AG09309 (cell line): ENCODE results near the gene RPL15.
"Not testable (repeated sequence)": the region's sequence is repeated elsewhere in the genome, so short reads cannot be mapped to it uniquely, and the experiment has no call there.

Source experiments
- DNase-seq: peaks from one replicate; pipeline ENCODE4 v3.0.0-alpha.2; 2010; ENCODE audit warnings: low read depth
- H3K4me3 ChIP-seq: 2 replicates; pipeline ENCODE4 v1.5.1; 2011; ENCODE audit warnings: mild to moderate bottlenecking, low read depth, low read length, moderate library complexity; ENCODE audit not compliant: control insufficient read depth
- CTCF ChIP-seq: IDR thresholded peaks from 2 replicates; pipeline ENCODE4 v1.5.1; 2011; ENCODE audit warnings: mild to moderate bottlenecking, low read depth, low read length, inconsistent platforms; ENCODE audit not compliant: insufficient read depth, control insufficient read depth; ENCODE audit errors: missing control alignments

Gene RPL15

GRCh38 chr3:23880703-23881339 is 36.1 kb upstream of the RPL15 start:
- DNase-seq = no peak
- H3K4me3 ChIP-seq = no peak overlapping the region
- no peak for TF ChIP-seq CTCF

- not testable (repeated sequence) for H3K4me3 ChIP-seq, DNase-seq
Measured at GRCh38 chr3:23881993-23882392, 34.9 kb upstream of the RPL15 start.

GRCh38 chr3:23882487-23882918 is 34.4 kb upstream of the RPL15 start:
- DNase-seq = no peak
- no peak overlapping the region for H3K4me3 ChIP-seq
- no peak for TF ChIP-seq CTCF

GRCh38 chr3:23884481-23884880 is 32.5 kb upstream of the RPL15 start:
- no peak overlapping the region for H3K4me3 ChIP-seq
- TF ChIP-seq CTCF = no peak
- no peak for DNase-seq

GRCh38 chr3:23885210-23885609 is 31.7 kb upstream of the RPL15 start:
- DNase-seq = no peak
- no peak for TF ChIP-seq CTCF

GRCh38 chr3:23886311-23886710 is 30.6 kb upstream of the RPL15 start:
- H3K4me3 ChIP-seq = no peak overlapping the region
- no peak for TF ChIP-seq CTCF
- DNase-seq = no peak

More at GRCh38 chr3:23885210-23885609, 31.7 kb upstream of the RPL15 start:
- H3K4me3 ChIP-seq = no peak overlapping the region

- peak; percentile 65 for TF ChIP-seq CTCF
- H3K4me3 ChIP-seq = no peak overlapping the region
- no peak for DNase-seq
Measured at GRCh38 chr3:23888617-23889228, 28.2 kb upstream of the RPL15 start.
